Middle frontal gyrus (tissue), 1 donor: ENCODE results near the gene CDC37L1.

ENCODE experiments used
- DNase-seq: peaks from one replicate; pipeline ENCODE4 v3.0.0-alpha.2; 2015; ENCODE audit warnings: low spot score; ENCODE audit errors: extremely low spot score

Gene CDC37L1

GRCh38 chr9:4714266-4715016 lies 35.1 kb downstream of the CDC37L1 start:
- no peak for DNase-seq

GRCh38 chr9:4716163-4716562 lies 36.8 kb downstream of the CDC37L1 start:
- DNase-seq = no peak

- no peak for DNase-seq
Observed at GRCh38 chr9:4717815-4718214, 38.4 kb downstream of the CDC37L1 start.

GRCh38 chr9:4718911-4719310 lies 39.5 kb downstream of the CDC37L1 start:
- DNase-seq = no peak

- DNase-seq = no peak
Observed at GRCh38 chr9:4721736-4722135, 42.4 kb downstream of the CDC37L1 start.

GRCh38 chr9:4725706-4726442 lies 46.5 kb downstream of the CDC37L1 start:
- DNase-seq = no peak

- no peak for DNase-seq
Observed at GRCh38 chr9:4727593-4727992, 48.2 kb downstream of the CDC37L1 start.

- DNase-seq = no peak
Observed at GRCh38 chr9:4732890-4733289, 53.5 kb downstream of the CDC37L1 start.

- no peak for DNase-seq
Observed at GRCh38 chr9:4734150-4734549, 54.8 kb downstream of the CDC37L1 start.

GRCh38 chr9:4738866-4739586 lies 59.7 kb downstream of the CDC37L1 start:
- no peak for DNase-seq

GRCh38 chr9:4739587-4740387 lies 60.4 kb downstream of the CDC37L1 start:
- no peak for DNase-seq

GRCh38 chr9:4740388-4740637 lies 60.9 kb downstream of the CDC37L1 start:
- DNase-seq = no peak

- peak; percentile 57 for DNase-seq
Observed at GRCh38 chr9:4740638-4741364, 61.4 kb downstream of the CDC37L1 start, which contains the start of gene AK3. Gene AK3 (minus strand): TSS chr9:4741202. CDS start chr9:4741087, 115 bp downstream.

- no peak for DNase-seq
Observed at GRCh38 chr9:4741365-4742089, 62.2 kb downstream of the CDC37L1 start.

- no peak for DNase-seq
Observed at GRCh38 chr9:4742246-4742645, 62.9 kb downstream of the CDC37L1 start.

GRCh38 chr9:4743131-4743875 lies 63.9 kb downstream of the CDC37L1 start:
- DNase-seq = no peak

GRCh38 chr9:4746278-4747030 lies 67.1 kb downstream of the CDC37L1 start:
- DNase-seq = no peak

GRCh38 chr9:4748612-4749011 lies 69.2 kb downstream of the CDC37L1 start:
- no peak for DNase-seq
